Measurements from ENCODE around the gene TWNK.
"Not testable (repeated sequence)": the region's sequence is repeated elsewhere in the genome, so short reads cannot be mapped to it uniquely, and the experiment has no call there.

TWNK gene

DNA sequence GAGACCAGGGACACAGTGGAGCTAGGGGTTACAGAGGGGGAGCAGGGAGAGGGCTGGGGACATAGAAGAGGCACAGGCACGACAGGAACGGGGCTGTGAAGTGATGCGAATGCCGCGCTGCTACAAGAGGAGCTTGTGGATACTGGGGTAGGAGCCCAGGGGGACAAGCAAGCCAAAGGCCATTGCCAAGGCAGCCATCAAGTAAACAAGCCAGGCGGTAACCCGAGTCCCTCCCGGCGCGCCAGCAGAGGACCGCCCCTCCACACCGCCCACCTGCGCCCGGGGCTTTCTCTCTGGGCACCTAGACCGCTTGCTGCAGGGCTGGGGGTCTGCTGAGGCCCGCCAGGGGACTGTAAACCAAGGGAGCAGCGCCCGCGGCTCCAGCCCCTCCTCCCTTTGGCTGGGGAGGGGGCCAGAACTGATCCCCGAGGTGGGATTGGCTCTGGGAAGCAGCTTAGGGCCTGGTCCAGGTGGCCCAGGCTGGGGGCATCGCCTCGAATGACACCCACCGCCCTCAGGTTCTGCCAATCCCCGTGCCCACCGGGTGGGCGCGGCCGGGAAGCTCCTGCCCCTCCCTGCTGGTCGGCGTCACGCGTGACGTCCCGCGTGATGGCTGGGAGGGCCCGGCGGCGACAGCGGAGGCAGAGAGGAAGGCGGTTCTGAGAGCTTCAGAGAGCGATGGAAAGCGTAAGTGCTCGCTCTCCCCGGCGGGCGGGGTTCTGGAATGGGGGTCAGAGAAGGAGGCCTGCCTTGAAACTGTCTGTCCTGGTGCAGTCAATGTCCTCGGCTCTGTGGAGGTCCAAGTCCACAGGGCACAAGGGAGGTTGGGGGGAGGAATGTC lies 44.7 kb downstream of the TWNK start:
- peak; percentile 44 to 52 for ATAC-seq

DNA sequence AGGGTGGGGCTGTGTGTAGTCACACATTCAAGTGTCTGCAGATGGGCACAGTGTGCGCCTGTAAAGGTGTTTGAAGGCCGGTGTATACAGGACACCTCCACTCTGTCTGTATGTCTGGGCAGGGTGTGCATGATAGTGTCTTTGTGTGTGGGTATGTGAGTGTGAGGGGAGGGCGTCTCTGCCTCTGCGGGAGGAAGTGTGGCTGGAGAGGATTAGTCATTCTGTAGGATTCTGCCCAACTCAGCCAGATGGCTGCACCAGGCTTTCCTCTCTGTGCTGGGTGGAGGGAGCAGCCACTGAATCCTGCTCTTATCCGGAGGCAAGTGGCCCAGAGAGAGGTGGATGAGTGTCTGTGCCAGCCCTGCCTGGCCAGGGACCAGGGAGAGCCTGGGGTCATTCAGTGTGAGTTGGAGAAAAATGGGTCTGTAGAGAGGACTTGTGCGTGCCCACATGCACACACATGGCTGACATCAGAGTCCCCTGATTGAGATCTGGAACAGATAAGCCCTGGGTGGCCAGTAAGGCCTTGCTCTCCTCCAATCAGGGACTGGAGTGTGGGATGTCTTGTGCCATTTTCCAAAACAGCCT lies 45.4 kb downstream of the TWNK start:
- ATAC-seq = peak; percentile 44 to 49

GRCh38 chr10:101033276-101033675 lies 45.9 kb downstream of the TWNK start:
- no peak for ATAC-seq

GRCh38 chr10:101034404-101034803 lies 47.1 kb downstream of the TWNK start:
- not testable (repeated sequence) for ATAC-seq

- ATAC-seq = no peak
These were observed 48.0 kb downstream of the TWNK start for GRCh38 chr10:101035314-101035713.

GRCh38 chr10:101035916-101036702 lies 48.8 kb downstream of the TWNK start:
- no peak for ATAC-seq

- ATAC-seq = no peak
These were observed 49.4 kb downstream of the TWNK start for GRCh38 chr10:101036726-101037125.

- no peak for ATAC-seq
These were observed 51.1 kb downstream of the TWNK start for GRCh38 chr10:101038484-101038883.

DNA sequence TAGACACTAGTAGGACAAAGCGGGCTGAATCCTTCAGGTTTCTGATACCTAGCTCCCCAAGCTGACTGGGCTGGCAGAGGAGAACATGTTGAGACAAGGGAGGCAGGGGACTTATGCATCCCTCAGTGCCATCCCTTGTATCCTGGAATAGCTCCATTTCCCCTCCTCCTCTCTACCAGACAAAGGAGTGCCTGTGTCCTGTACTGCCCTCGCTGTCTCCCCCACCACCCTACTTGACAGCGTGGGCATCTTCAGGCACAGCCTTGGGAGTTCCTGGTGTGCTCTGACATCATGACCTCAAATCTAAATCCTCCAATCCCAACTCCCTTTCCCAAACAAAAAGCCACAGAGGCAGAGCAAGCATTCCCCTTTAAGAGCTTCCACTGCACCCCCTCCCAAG lies 52.7 kb downstream of the TWNK start:
- no peak for ATAC-seq

DNA sequence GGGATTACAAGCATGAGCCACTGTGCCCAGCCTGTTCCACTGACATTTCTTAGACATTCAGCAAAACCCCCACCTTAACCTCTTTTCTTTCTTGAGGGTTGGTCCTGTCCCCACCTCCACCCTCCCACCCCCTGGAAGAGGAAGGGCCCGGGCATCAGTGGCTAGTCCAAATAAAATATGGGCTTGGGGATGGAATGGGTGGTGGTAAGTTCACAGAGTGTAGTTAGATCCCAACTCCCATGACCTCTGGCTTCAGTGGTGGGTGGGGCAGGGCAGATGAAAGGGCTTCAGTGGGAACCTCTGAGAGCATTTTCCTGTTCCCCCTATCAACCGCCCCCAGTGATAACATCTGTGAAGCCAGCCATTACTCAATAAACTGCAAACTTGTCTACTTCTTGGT lies 53.5 kb downstream of the TWNK start:
- no peak for ATAC-seq

DNA sequence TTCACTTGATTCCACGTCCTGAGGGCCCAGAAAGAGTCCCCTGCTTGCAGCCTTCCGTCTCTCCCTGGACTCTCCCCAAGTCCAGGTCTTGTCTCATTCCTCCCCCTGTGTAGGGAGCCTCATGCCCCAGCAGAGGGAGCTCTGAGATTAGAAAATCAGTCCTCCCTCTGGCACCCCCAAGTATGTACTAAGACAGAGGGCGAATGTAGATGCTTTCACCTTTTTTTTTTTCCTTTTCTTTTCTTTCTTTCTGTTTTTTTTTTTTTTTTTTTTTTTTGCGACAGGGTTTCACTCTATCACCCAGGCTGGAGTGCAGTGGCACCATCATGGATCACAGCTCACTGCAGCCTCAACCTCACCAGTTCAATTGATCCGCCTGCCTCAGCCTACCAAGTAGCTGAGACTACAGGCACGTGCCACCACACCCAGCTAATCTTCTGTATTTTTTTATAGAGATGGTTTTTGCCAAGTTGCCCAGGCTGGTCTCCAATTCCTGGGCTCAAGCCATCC lies 54.0 kb downstream of the TWNK start:
- ATAC-seq = peak; percentile 81 to 84

GRCh38 chr10:101042118-101042517 lies 54.8 kb downstream of the TWNK start:
- no peak for ATAC-seq

- peak; percentile 94 to 96 for ATAC-seq
These were observed 55.5 kb downstream of the TWNK start for GRCh38 chr10:101042667-101043362.

GRCh38 chr10:101043363-101043707 lies 56.0 kb downstream of the TWNK start:
- no peak for ATAC-seq

Measured in activated CD4-positive, CD25-positive, alpha-beta regulatory T cell treated with anti-CD3 and anti-CD28 coated beads, Interleukin-2, amount 50 U/mL, for 24 hours (primary cell).